Measurements from ENCODE around the gene SAMHD1.

Gene SAMHD1

DNA sequence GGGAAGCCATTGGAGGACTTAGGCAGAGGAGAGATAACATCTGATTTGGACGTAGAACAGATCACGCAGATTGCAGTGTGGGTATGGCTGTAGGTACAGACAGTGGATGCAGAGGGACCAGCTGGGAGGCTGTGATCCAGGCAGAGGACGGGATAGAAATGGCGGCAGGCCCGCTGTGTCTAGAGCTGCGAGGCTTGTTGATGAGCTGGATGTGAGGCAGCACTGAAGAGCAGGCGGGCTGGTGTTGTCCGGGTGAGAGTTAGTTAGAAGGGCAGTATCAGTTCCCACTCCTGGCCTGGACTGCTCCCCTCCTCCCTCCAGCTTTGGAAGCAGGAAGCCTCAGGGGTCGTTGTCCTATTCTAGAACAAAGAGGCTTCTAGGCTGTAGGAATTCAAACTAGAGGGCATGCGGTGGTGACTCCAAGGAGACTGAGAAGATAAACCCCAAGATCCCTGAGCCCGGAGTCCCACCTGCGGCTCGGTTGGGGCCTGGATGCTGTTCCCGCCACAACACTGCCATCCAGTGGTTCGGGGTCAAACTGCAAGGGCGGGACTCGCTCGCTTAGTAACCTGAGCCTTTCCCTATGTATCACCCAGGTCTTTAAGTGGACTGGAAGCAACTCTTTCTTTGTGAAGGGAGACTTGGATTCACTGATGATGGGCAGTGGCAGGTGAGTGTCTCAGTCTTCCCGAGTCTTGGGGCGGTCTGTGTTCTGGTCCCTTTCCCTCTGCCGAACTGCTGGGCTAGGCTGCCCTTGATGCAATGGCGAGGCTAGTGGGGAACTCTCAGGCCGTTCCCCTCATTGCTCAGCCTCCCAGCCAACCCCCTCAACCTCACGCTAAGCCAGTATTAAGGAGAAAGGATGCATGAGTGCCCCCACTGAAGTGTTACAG lies 64.4 kb downstream of the SAMHD1 start:
- TF ChIP-seq CTCF (IDR thresholded peaks at IDR 0.05; ENCODE audit: low read depth, low read length): peak; percentile 99
- no peak overlapping the region for H3K4me3 ChIP-seq (ENCODE audit: low read depth, low read length)

- no peak for TF ChIP-seq CTCF (IDR thresholded peaks at IDR 0.05; ENCODE audit: low read depth, low read length)
- H3K4me3 ChIP-seq (ENCODE audit: low read depth, low read length): no peak overlapping the region
Measured at GRCh38 chr20:36885356-36885755, 66.2 kb downstream of the SAMHD1 start.

DNA sequence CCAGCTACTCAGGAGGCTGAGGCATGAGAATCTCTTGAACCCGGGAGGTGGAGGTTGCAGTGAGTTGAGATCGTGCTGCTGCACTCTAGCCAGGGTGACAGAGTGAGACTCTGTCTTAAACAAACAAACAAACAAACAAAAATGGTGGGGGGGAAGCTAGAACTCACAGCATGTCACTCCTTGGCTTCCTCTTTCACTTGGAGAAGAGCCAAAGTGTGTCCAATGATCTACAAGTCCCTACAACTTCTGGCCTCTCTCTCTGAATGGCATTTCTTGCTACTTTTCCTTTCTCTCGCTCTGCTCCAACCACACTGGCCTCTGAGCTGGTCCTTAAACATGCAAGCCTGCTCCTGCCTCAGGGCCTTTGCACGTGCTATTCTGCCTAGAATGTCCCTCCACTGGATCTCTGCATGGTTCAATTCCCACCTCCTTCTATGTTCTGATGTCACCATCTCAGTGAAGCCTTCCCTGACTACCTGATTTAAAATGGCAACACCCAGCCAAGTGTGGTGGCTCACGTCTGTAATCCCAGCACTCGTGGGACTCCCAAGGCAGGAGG lies 67.5 kb downstream of the SAMHD1 start:
- H3K4me3 ChIP-seq (ENCODE audit: low read depth, low read length): no peak overlapping the region
- TF ChIP-seq CTCF (IDR thresholded peaks at IDR 0.05; ENCODE audit: low read depth, low read length): no peak

- no peak overlapping the region for H3K4me3 ChIP-seq (ENCODE audit: low read depth, low read length)
- no peak for TF ChIP-seq CTCF (IDR thresholded peaks at IDR 0.05; ENCODE audit: low read depth, low read length)
Measured at GRCh38 chr20:36881888-36882287, 69.6 kb downstream of the SAMHD1 start.

DNA sequence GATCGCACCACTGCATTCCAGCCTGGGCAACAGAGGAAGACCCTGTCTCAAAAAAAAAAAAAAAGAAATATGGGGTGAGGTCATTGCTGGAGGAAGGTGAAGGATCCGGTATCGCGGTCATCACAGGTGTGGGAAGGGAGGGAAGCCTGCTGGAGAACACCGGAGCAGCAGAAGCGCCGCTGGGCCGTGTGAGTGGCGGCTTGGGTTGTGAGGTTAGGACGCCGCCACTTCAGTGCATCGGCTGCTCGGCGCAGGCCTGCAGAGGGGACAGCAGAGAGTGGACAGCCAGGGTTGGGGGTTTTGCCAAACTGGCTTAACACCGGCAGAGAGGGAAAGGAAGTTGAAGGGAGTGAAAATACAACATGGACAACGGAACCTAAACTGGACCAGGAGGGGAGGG lies 70.2 kb downstream of the SAMHD1 start:
- H3K4me3 ChIP-seq (ENCODE audit: low read depth, low read length): no peak overlapping the region
- no peak for TF ChIP-seq CTCF (IDR thresholded peaks at IDR 0.05; ENCODE audit: low read depth, low read length)

DNA sequence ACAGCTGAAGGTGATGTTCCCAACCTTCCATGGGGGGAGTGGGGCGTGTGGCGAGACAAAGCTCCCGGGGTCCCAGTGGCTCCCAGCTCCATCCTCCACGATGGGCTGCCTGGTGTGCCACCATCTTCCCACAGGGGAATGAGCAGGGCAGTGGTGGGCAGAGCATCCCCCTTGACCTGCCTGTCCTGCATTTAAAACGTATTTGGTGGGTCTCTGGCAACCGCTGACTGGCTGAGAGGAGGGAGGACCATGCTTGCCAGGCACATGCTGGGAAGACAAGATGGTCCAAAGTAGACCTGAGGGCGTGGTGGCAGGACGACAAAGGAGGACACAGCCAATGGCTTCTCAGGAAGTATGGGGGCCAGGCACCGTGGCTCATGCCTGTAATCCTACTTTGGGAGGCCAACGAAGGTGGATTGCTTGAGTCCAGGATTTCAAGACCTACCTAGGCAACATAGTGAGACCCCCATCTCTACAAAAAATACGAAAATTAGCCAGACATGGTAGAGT lies 70.7 kb downstream of the SAMHD1 start:
- TF ChIP-seq CTCF (IDR thresholded peaks at IDR 0.05; ENCODE audit: low read depth, low read length): no peak
- no peak overlapping the region for H3K4me3 ChIP-seq (ENCODE audit: low read depth, low read length)

DNA sequence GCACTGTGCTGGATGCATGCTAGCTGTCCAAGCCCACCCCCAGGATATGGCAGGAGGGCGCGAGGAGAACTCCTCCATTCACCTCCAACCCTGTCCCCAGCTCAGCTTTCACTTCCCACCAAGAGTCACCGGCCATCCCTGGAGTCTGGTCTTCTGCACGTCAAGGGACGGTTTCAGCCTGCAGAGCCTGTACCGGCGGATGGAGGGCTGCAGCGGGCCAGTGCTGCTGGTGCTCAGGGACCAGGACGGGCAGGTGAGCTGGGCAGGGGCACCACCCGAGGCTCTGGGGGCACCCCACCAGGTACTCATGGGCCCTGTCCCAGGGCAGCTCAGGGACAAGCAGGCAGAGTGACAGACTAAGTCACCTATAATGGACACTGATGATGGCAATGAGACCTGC lies 72.6 kb downstream of the SAMHD1 start:
- TF ChIP-seq CTCF (IDR thresholded peaks at IDR 0.05; ENCODE audit: low read depth, low read length): no peak
- no peak overlapping the region for H3K4me3 ChIP-seq (ENCODE audit: low read depth, low read length)
